Right lobe of liver (tissue), 4 donors: ENCODE measurements around the gene ZNF28.
"Not testable (repeated sequence)": the region's sequence is repeated elsewhere in the genome, so short reads cannot be mapped to it uniquely, and the experiment has no call there.

Experiments
- POLR2A ChIP-seq: fragments of 450-650 bp; IDR thresholded peaks from one replicate; pipeline ENCODE4 v1.6.1; 2017; ENCODE audit warnings: antibody characterized with exemption, mild to moderate bottlenecking
- TF ChIP-seq, protein P1 (sequence below), 4 donors: fragments of 200-600 bp in 3 of 4; fragments of 450-650 bp in 1 of 4; IDR thresholded peaks; one replicate each; pipeline versions ENCODE4 v1.5.1 to v1.8.0; 2016 to 2022; ENCODE audit warnings: antibody characterized with exemption in 4 of 4, mild to moderate bottlenecking in 2 of 4
- donor health status: DM: no; HTN: no; CAD: no.
- donor health status: DM: no; HTN: no; CAD: no.
- donor health status: DM: no; HTN: yes; CAD: no.

DNA sequence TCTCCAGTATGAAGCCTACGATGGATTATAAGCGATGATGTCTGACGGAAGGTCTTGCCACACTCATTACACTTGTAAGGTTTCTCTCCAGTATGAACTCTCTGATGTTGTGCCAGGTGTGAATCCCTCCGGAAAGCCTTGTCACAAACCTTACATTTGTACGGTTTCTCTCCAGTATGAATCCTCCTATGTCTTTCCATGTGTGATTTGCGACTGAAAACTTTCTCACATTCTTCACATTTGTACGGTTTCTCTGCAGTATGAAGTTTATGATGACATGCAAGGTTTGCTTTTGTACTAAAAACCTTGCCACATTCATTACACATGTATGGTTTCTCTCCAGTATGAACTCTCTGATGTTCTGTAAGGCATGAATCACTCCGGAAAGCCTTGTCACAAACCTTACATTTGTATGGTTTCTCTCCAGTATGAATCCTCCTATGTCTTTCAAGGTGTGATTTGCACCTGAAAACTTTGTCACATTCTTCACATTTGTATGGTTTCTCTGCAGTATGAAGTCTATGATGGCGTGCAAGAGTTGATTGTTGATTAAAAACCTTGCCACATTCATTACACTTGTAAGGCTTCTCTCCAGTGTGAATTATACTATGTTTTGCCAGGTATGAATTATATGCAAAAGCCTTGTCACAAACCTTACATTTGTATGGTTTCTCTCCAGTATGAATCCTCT lies 21.3 kb downstream of the ZNF28 start:
- TF ChIP-seq, protein P1, sequence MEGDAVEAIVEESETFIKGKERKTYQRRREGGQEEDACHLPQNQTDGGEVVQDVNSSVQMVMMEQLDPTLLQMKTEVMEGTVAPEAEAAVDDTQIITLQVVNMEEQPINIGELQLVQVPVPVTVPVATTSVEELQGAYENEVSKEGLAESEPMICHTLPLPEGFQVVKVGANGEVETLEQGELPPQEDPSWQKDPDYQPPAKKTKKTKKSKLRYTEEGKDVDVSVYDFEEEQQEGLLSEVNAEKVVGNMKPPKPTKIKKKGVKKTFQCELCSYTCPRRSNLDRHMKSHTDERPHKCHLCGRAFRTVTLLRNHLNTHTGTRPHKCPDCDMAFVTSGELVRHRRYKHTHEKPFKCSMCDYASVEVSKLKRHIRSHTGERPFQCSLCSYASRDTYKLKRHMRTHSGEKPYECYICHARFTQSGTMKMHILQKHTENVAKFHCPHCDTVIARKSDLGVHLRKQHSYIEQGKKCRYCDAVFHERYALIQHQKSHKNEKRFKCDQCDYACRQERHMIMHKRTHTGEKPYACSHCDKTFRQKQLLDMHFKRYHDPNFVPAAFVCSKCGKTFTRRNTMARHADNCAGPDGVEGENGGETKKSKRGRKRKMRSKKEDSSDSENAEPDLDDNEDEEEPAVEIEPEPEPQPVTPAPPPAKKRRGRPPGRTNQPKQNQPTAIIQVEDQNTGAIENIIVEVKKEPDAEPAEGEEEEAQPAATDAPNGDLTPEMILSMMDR (IDR thresholded peaks at IDR 0.05): not testable (repeated sequence)
- not testable (repeated sequence) for TF ChIP-seq POLR2A
